HEK293 (cell line): Measurements from ENCODE around the gene SLC35G6.

Source experiments
- EGR2 ChIP-seq: fragments of 450-650 bp; formaldehyde crosslinking; IDR thresholded peaks from 2 replicates; pipeline ENCODE4 v1.5.1; 2016; ENCODE audit warnings: low read depth, missing biosample characterization, missing genetic modification characterization
- GLIS2 ChIP-seq: fragments of 450-650 bp; formaldehyde crosslinking; IDR thresholded peaks from 2 replicates; pipeline ENCODE4 v1.5.1; 2016; ENCODE audit warnings: missing biosample characterization, missing genetic modification characterization
- OSR2 ChIP-seq: fragments of 450-650 bp; formaldehyde crosslinking; IDR thresholded peaks from 2 replicates; pipeline ENCODE4 v1.5.1; 2016; ENCODE audit warnings: missing biosample characterization, missing genetic modification characterization
- OVOL3 ChIP-seq: fragments of 450-650 bp; formaldehyde crosslinking; IDR thresholded peaks from 2 replicates; pipeline ENCODE4 v1.5.1; 2016; ENCODE audit warnings: missing biosample characterization, missing genetic modification characterization
- SCRT1 ChIP-seq: fragments of 450-650 bp; formaldehyde crosslinking; IDR thresholded peaks from 2 replicates; pipeline ENCODE4 v1.5.1; 2016; ENCODE audit warnings: missing biosample characterization, missing genetic modification characterization, borderline replicate concordance
- SETDB1 ChIP-seq: IDR thresholded peaks from one replicate; pipeline ENCODE4 v1.6.1; 2017; ENCODE audit warnings: mild to moderate bottlenecking, low read length, moderate library complexity, mixed read lengths; ENCODE audit not compliant: insufficient read length
- ZFHX2 ChIP-seq: fragments of 450-650 bp; formaldehyde crosslinking; conservative IDR thresholded peaks from 2 replicates; pipeline ENCODE4 v1.5.1; 2016; ENCODE audit warnings: missing biosample characterization, missing genetic modification characterization
- ZIC2 ChIP-seq: fragments of 450-650 bp; formaldehyde crosslinking; IDR thresholded peaks from 2 replicates; pipeline ENCODE4 v1.5.1; 2016; ENCODE audit warnings: missing biosample characterization, missing genetic modification characterization
- ZNF140 ChIP-seq: fragments of 450-650 bp; formaldehyde crosslinking; IDR thresholded peaks from 2 replicates; pipeline ENCODE4 v1.5.1; 2016; ENCODE audit warnings: missing biosample characterization, missing genetic modification characterization
- ZNF157 ChIP-seq: fragments of 450-650 bp; formaldehyde crosslinking; IDR thresholded peaks from 2 replicates; pipeline ENCODE4 v1.5.1; 2016; ENCODE audit warnings: missing biosample characterization, missing genetic modification characterization
- ZNF274 ChIP-seq, 2 experiments: fragments of 200-500 bp in 1 of 2; fragments of 450-650 bp in 1 of 2; sonication (Bioruptor generic) in 1 of 2; formaldehyde crosslinking in 1 of 2; IDR thresholded peaks; 2 replicates each; pipeline versions ENCODE4 v1.5.1 to v1.6.1; 2014 to 2016; ENCODE audit warnings: borderline replicate concordance in 1 of 2, inconsistent platforms in 1 of 2, low read length in 1 of 2, missing biosample characterization in 1 of 2, missing genetic modification characterization in 1 of 2
- ZNF544 ChIP-seq: fragments of 450-650 bp; formaldehyde crosslinking; IDR thresholded peaks from 2 replicates; pipeline ENCODE4 v1.5.0; 2017; ENCODE audit warnings: missing biosample characterization, missing genetic modification characterization
- ZNF555 ChIP-seq: fragments of 450-650 bp; formaldehyde crosslinking; conservative IDR thresholded peaks from 2 replicates; pipeline ENCODE4 v1.5.1; 2017; ENCODE audit warnings: missing biosample characterization, mild to moderate bottlenecking, missing genetic modification characterization, inconsistent platforms
- ZNF561 ChIP-seq: fragments of 450-650 bp; IDR thresholded peaks from 2 replicates; pipeline ENCODE4 v1.5.1; 2018; ENCODE audit warnings: missing biosample characterization, missing genetic modification characterization, borderline replicate concordance
- ZNF664 ChIP-seq: fragments of 450-650 bp; formaldehyde crosslinking; IDR thresholded peaks from 2 replicates; pipeline ENCODE4 v1.5.1; 2016; ENCODE audit warnings: missing biosample characterization, missing genetic modification characterization
- ZNF677 ChIP-seq: fragments of 450-650 bp; IDR thresholded peaks from 2 replicates; pipeline ENCODE4 v1.5.0; 2018; ENCODE audit warnings: missing biosample characterization, mild to moderate bottlenecking, missing genetic modification characterization, moderate library complexity
- ZNF776 ChIP-seq: fragments of 450-650 bp; formaldehyde crosslinking; IDR thresholded peaks from 2 replicates; pipeline ENCODE4 v1.5.0; 2017; ENCODE audit warnings: missing biosample characterization, missing genetic modification characterization, borderline replicate concordance
- ZNF843 ChIP-seq: fragments of 450-650 bp; formaldehyde crosslinking; IDR thresholded peaks from 2 replicates; pipeline ENCODE4 v1.5.1; 2016; ENCODE audit warnings: missing biosample characterization, missing genetic modification characterization
- ZSCAN16 ChIP-seq: fragments of 450-650 bp; formaldehyde crosslinking; IDR thresholded peaks from 2 replicates; pipeline ENCODE4 v1.5.1; 2016; ENCODE audit warnings: missing biosample characterization, missing genetic modification characterization
- ZSCAN23 ChIP-seq: fragments of 450-650 bp; formaldehyde crosslinking; IDR thresholded peaks from 2 replicates; pipeline ENCODE4 v1.5.1; 2016; ENCODE audit warnings: missing biosample characterization, missing genetic modification characterization
- ZXDB ChIP-seq: fragments of 450-650 bp; formaldehyde crosslinking; IDR thresholded peaks from 2 replicates; pipeline ENCODE4 v1.5.1; 2016; ENCODE audit warnings: missing biosample characterization, missing genetic modification characterization
- TF ChIP-seq, protein P1 (sequence below): fragments of 450-650 bp; IDR thresholded peaks from 2 replicates; pipeline ENCODE4 v1.5.1; 2018; ENCODE audit warnings: missing biosample characterization, missing genetic modification characterization
- TF ChIP-seq, protein P2 (sequence below): fragments of 450-650 bp; formaldehyde crosslinking; optimal IDR thresholded peaks from 2 replicates; pipeline ENCODE3; 2016; ENCODE audit warnings: missing biosample characterization, mild to moderate bottlenecking, missing genetic modification characterization
- TF ChIP-seq, protein P3 (sequence below): fragments of 450-650 bp; formaldehyde crosslinking; IDR thresholded peaks from 2 replicates; pipeline ENCODE4 v1.5.1; 2016; ENCODE audit warnings: missing biosample characterization, missing genetic modification characterization
- TF ChIP-seq, protein P4 (sequence below): fragments of 450-650 bp; formaldehyde crosslinking; IDR thresholded peaks from 2 replicates; pipeline ENCODE4 v1.5.1; 2016; ENCODE audit warnings: missing biosample characterization, missing genetic modification characterization, borderline replicate concordance
- TF ChIP-seq, protein P5 (sequence below): fragments of 450-650 bp; formaldehyde crosslinking; IDR thresholded peaks from 2 replicates; pipeline ENCODE4 v1.5.1; 2016; ENCODE audit warnings: missing biosample characterization, missing genetic modification characterization

SLC35G6 gene

DNA sequence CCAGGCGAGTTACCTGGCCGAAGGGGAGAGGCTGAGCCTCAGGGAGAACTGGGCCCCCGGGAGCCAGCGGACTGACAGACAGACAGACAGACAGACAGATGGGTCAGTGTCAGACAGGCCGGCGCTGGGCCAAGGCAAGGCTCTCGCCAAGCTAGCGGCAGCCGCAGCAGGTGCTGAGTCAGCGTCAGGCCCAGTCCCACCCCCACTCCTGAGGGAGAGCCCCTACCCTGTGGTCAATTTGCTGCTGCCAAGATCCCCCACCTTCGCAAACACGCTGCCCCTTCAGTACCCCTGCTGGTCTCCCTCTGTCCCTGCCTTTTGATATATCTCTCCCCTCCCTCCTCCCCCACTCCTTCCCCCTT lies 40.4 kb upstream of the SLC35G6 start (continued):
- TF ChIP-seq, protein P1, sequence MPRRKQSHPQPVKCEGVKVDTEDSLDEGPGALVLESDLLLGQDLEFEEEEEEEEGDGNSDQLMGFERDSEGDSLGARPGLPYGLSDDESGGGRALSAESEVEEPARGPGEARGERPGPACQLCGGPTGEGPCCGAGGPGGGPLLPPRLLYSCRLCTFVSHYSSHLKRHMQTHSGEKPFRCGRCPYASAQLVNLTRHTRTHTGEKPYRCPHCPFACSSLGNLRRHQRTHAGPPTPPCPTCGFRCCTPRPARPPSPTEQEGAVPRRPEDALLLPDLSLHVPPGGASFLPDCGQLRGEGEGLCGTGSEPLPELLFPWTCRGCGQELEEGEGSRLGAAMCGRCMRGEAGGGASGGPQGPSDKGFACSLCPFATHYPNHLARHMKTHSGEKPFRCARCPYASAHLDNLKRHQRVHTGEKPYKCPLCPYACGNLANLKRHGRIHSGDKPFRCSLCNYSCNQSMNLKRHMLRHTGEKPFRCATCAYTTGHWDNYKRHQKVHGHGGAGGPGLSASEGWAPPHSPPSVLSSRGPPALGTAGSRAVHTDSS (tag by site-specific recombination), result no peak
- TF ChIP-seq OVOL3 (tag by site-specific recombination), result no peak
- TF ChIP-seq OSR2, result no peak
- TF ChIP-seq ZNF776 (tag by site-specific recombination), result no peak
- no peak for TF ChIP-seq ZNF544 (tag by site-specific recombination)
- TF ChIP-seq ZNF140 (tag by site-specific recombination), result no peak
- TF ChIP-seq ZNF555 (tag by site-specific recombination), result no peak
- no peak for TF ChIP-seq ZNF664 (tag by site-specific recombination)
- TF ChIP-seq EGR2, result peak; percentile 65
- peak; percentile 56; the same call in 1 of the 2 replicates for TF ChIP-seq GLIS2
- no peak for TF ChIP-seq ZSCAN16 (tag by site-specific recombination)
- TF ChIP-seq ZNF843 (tag by site-specific recombination), result no peak
- TF ChIP-seq ZNF157 (tag by site-specific recombination), result no peak
- TF ChIP-seq, protein P2, sequence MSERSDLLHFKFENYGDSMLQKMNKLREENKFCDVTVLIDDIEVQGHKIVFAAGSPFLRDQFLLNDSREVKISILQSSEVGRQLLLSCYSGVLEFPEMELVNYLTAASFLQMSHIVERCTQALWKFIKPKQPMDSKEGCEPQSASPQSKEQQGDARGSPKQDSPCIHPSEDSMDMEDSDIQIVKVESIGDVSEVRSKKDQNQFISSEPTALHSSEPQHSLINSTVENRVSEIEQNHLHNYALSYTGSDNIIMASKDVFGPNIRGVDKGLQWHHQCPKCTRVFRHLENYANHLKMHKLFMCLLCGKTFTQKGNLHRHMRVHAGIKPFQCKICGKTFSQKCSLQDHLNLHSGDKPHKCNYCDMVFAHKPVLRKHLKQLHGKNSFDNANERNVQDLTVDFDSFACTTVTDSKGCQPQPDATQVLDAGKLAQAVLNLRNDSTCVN (tag by site-specific recombination), result no peak
- no peak for TF ChIP-seq ZSCAN23 (tag by site-specific recombination)
- no peak for TF ChIP-seq ZXDB (tag by site-specific recombination)
- TF ChIP-seq, protein P3, sequence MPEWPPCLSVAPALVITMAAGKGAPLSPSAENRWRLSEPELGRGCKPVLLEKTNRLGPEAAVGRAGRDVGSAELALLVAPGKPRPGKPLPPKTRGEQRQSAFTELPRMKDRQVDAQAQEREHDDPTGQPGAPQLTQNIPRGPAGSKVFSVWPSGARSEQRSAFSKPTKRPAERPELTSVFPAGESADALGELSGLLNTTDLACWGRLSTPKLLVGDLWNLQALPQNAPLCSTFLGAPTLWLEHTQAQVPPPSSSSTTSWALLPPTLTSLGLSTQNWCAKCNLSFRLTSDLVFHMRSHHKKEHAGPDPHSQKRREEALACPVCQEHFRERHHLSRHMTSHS (tag by site-specific recombination), result no peak
- TF ChIP-seq, protein P4, sequence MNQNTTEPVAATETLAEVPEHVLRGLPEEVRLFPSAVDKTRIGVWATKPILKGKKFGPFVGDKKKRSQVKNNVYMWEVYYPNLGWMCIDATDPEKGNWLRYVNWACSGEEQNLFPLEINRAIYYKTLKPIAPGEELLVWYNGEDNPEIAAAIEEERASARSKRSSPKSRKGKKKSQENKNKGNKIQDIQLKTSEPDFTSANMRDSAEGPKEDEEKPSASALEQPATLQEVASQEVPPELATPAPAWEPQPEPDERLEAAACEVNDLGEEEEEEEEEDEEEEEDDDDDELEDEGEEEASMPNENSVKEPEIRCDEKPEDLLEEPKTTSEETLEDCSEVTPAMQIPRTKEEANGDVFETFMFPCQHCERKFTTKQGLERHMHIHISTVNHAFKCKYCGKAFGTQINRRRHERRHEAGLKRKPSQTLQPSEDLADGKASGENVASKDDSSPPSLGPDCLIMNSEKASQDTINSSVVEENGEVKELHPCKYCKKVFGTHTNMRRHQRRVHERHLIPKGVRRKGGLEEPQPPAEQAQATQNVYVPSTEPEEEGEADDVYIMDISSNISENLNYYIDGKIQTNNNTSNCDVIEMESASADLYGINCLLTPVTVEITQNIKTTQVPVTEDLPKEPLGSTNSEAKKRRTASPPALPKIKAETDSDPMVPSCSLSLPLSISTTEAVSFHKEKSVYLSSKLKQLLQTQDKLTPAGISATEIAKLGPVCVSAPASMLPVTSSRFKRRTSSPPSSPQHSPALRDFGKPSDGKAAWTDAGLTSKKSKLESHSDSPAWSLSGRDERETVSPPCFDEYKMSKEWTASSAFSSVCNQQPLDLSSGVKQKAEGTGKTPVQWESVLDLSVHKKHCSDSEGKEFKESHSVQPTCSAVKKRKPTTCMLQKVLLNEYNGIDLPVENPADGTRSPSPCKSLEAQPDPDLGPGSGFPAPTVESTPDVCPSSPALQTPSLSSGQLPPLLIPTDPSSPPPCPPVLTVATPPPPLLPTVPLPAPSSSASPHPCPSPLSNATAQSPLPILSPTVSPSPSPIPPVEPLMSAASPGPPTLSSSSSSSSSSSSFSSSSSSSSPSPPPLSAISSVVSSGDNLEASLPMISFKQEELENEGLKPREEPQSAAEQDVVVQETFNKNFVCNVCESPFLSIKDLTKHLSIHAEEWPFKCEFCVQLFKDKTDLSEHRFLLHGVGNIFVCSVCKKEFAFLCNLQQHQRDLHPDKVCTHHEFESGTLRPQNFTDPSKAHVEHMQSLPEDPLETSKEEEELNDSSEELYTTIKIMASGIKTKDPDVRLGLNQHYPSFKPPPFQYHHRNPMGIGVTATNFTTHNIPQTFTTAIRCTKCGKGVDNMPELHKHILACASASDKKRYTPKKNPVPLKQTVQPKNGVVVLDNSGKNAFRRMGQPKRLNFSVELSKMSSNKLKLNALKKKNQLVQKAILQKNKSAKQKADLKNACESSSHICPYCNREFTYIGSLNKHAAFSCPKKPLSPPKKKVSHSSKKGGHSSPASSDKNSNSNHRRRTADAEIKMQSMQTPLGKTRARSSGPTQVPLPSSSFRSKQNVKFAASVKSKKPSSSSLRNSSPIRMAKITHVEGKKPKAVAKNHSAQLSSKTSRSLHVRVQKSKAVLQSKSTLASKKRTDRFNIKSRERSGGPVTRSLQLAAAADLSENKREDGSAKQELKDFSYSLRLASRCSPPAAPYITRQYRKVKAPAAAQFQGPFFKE (tag by site-specific recombination), result 0 out of 2 replicates have a peak, but pooled peaks have one; percentile 8
- TF ChIP-seq, protein P5, sequence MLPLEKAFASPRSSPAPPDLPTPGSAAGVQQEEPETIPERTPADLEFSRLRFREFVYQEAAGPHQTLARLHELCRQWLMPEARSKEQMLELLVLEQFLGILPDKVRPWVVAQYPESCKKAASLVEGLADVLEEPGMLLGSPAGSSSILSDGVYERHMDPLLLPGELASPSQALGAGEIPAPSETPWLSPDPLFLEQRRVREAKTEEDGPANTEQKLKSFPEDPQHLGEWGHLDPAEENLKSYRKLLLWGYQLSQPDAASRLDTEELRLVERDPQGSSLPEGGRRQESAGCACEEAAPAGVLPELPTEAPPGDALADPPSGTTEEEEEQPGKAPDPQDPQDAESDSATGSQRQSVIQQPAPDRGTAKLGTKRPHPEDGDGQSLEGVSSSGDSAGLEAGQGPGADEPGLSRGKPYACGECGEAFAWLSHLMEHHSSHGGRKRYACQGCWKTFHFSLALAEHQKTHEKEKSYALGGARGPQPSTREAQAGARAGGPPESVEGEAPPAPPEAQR (tag by site-specific recombination), result no peak
- TF ChIP-seq ZIC2, result peak; percentile 79
- no peak for TF ChIP-seq ZNF677 (tag by site-specific recombination)
- TF ChIP-seq ZFHX2 (tag by site-specific recombination), result no peak; the same call in none of the 2 replicates
- no peak for TF ChIP-seq SETDB1
- TF ChIP-seq ZNF561 (tag by site-specific recombination), result 0 out of 2 replicates have a peak, but pooled peaks have one; percentile 25
- TF ChIP-seq SCRT1 (tag by site-specific recombination), result no peak
- no peak for TF ChIP-seq ZNF274 (IDR thresholded peaks at IDR 0.05; ENCODE audit: low read length)
- TF ChIP-seq ZNF274 (tag by site-specific recombination; IDR thresholded peaks at IDR 0.05; ENCODE audit: borderline replicate concordance), result no peak
